SKM-1 (cell line): ENCODE data around the gene TACC2.
"Not testable (repeated sequence)": the region's sequence is repeated elsewhere in the genome, so short reads cannot be mapped to it uniquely, and the experiment has no call there.

Experiments
- DNase-seq: peaks from one replicate; lab custom pipeline; 2025; ENCODE audit not compliant: unreplicated experiment; lab: John Stamatoyannopoulos, UW

The TACC2 gene

DNA sequence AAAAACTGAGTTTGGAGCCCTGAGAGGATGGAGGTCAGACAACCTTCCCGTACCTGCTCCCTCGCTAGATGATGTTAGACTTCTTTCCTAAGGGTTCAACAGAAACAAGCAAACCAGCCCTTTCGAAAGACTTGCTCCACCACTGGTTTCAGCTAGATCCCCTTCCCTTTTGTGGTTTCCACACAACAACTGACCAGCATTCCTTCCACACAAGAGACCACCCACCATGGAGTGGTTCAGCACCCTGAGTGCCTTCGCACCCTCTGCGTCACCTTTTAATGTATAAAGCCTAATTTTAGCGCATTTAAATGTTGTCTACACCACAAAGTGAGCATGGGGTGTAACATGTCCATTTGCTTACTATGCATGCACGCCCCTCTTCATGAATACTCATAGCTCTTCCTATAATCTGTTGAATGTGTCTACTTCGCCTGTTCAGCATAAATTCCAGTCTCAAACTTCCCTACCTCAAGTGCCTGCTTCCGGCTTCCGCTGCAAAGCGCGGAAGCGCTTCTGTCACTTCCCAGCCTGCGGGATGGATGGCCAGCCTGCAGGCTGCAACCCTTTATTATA is 69.0 kb downstream of the TACC2 start:
- DNase-seq = no peak

DNA sequence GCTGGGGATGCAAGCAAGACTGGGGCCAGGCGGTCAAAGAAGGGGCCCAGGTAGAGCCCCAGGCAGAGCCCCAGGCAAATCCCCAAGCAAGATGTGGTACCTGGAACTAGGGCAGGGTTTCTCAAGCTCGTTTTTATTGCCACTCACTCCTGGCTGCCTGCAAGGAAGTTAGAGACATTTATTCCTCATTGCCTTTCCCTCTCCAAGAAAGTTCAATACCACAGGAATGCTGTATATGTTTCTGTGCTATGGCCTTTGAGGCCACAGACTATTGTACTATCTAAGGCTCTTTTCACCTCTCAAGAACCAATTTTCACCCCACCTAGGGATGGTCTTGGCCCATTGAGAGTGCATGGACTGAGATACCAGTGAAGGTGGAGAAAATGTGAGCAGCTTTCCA is 71.3 kb downstream of the TACC2 start:
- no peak for DNase-seq

DNA sequence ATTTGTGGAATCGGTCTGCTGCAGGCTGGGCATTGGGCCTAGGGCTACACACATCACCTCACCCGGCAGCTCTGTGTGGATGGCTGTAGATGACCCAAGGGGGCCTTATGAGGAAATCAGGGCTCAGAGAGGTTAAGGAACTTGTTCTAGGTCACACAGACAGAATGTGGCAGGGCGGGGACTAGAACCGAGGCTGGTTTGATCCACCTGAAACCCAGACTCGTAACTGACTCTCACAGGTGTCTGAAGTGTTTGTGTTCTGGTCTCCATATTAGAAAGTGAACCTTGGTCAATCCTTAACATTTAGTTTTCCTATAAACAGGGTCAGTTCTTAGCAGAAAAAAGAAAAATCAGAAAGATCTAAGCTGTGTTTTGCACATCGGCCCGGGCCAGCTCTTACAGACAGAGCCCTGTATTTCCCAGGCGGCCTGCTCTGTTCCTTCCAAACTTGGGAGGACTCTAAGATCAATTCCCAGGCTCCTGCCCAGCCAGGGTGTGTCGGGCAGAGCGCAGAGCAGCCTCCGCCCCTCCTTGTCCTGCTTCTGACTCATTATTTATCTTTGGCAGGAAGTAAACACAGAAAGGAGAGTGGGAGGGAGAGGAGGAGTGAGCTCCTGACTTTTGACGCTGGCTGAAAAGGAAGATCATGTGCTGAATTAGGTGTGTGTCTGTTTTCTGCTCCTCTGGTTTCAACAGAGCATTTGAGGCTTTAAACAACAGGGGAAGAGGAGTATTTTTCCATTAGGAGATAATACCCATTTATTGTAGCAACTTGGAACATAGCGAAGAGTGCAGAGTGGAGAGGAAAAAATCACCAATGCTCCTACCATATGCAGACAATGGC is 74.1 kb downstream of the TACC2 start:
- no peak for DNase-seq

DNA sequence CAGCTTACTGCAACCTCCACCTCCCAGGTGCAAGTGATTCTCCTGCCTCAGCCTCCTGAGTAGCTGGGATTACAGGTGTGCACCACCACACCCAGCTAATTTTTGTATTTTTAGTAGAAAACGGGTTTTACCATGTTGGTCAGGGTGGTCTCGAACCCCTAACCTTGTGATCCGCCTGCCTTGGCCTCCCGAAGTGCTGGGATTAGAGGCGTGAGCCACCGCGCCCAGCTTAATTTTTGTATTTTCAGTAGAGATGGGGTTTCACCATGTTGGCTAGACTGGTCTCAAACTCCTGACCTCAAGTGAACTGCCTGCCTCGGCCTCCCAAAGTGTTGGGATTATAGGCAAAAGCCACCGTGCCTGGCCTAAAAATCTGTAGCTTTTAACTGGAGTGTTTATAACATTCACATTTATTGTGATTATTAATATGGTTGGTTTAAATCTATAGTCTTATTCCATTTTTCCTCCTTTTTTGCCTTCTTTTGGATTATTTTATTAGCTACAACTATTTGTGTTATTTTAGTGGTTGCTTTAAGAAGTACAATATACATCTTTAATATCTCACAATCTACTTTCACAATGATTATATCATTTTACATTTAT is 77.5 kb downstream of the TACC2 start:
- not testable (repeated sequence) for DNase-seq

- no peak for DNase-seq
These were observed 79.9 kb downstream of the TACC2 start for GRCh38 chr10:122068844-122069243.

- DNase-seq = no peak
These were observed 83.5 kb downstream of the TACC2 start for GRCh38 chr10:122072491-122072890.

DNA sequence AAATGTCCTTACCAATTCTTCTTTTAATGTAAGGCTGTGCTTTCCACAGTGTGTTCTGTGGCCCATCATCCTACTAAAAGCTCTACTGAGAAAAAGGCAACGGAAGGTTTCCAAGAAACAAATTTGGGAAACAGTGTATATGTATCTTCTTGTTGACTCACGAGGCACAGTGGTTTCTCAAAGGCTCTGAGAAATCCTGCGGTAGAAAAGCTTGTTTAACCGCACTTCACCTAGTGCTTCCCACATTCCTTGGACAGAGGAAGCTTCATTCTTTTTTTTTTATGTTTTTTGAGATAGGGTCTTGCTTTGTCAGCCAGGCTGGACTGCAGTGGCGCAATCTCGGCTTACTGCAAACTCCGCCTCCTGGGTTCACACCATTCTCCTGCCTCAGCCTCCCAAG is 84.5 kb downstream of the TACC2 start:
- DNase-seq = no peak

GRCh38 chr10:122075171-122075570 is 86.2 kb downstream of the TACC2 start:
- no peak for DNase-seq

GRCh38 chr10:122075876-122076275 is 86.9 kb downstream of the TACC2 start:
- DNase-seq = not testable (repeated sequence)

DNA sequence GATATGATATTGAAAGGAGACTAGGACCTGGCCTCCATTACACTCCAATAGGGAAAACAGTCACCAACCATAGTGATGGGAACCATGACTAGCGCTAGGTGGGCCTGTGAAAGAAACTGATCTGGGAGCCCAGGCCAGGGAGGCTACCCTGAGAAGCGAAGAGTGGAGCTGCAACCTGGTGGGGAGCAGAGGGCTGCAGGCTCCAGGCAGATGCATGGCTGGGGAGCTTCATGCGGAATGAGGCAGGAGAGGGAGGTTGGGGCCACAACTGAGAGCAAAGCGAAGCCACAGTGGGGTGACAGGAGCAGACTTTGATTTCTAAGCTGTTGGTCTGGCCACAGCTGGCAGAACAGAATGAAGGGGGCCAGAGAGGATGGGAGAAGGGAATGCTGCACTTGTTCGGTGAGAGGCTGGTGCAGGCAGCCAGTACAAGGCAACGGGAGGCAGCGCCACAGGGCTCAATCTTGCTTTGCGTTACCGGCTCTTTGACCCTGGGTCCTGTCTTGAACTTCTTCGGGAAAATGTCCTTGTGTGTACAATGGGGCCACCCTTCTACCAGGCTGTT is 88.4 kb downstream of the TACC2 start:
- no peak for DNase-seq

GRCh38 chr10:122078326-122078725 is 89.4 kb downstream of the TACC2 start:
- no peak for DNase-seq

DNA sequence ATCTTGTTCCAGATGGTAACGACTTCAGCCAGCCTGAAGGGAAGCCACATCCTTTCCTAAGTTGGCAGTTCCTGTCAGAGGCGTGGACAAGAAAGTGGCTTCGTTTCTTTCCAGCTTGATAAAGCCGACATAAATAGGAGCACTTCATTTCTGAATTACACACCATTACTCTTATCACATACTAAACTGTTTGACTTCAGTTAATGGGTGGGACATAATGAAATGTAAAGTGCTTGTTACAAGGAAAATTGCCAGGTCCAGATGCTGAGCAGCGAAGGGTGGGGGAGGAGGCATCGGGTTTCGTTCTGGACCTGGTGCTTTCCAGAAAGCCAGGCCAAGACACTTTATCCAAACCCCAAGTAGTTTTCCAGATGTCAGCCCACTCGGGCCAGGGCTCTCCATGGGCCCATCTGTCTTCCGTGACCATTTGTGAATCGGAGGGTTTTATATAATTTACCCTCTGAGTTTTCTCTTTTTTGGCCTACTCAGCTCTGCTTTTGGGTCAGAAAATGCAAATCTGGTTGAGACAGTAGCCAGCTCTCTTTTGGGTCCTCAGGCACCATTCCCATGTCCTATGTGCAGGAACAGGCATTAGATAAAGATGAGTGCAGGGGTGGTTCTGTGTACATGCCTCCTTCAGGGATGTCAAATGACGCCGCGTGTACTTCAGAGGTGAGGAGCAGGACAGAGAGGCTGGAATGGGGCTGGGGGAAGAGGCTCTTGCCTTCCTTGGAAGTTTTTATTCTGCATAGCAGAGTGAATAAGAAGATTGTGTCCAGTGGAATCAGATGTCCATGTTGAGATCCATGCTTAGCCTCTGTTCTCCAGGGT is 90.2 kb downstream of the TACC2 start:
- no peak for DNase-seq

DNA sequence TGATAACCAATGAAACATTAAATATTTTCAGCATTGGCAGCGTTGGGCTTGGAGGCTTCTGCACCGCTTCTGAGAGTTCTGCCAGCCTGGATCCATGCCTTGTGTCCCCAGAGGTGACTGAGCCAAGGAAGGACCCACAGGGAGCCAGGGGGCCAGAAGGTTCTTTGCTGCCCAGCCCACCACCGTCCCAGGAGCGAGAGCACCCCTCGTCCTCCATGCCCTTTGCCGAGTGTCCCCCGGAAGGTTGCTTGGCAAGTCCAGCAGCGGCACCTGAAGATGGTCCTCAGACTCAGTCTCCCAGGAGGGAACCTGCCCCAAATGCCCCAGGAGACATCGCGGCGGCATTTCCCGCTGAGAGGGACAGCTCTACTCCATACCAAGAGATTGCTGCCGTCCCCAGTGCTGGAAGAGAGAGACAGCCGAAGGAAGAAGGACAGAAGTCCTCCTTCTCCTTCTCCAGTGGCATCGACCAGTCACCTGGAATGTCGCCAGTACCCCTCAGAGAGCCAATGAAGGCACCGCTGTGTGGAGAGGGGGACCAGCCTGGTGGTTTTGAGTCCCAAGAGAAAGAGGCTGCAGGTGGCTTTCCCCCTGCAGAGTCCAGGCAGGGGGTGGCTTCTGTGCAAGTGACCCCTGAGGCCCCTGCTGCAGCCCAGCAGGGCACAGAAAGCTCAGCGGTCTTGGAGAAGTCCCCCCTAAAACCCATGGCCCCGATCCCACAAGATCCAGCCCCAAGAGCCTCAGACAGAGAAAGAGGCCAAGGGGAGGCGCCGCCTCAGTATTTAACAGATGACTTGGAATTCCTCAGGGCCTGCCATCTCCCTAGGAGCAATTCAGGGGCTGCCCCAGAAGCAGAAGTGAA is 93.9 kb downstream of the TACC2 start:
- no peak for DNase-seq

GRCh38 chr10:122083478-122084025 is 94.6 kb downstream of the TACC2 start:
- no peak for DNase-seq

- DNase-seq = no peak
These were observed 95.5 kb downstream of the TACC2 start for GRCh38 chr10:122084286-122085041.

DNA sequence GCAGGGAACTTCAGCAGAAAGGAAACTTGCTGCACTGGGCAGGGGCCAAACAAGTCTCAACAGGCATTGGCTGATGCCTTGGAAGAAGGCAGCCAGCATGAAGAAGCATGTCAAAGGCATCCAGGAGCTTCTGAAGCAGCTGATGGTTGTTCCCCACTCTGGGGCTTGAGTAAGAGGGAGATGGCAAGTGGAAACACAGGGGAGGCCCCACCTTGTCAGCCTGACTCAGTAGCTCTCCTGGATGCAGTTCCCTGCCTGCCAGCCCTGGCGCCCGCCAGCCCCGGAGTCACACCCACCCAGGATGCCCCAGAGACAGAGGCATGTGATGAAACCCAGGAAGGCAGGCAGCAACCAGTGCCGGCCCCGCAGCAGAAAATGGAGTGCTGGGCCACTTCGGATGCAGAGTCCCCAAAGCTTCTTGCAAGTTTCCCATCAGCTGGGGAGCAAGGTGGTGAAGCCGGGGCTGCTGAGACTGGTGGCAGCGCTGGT is 96.5 kb downstream of the TACC2 start:
- DNase-seq = no peak

DNA sequence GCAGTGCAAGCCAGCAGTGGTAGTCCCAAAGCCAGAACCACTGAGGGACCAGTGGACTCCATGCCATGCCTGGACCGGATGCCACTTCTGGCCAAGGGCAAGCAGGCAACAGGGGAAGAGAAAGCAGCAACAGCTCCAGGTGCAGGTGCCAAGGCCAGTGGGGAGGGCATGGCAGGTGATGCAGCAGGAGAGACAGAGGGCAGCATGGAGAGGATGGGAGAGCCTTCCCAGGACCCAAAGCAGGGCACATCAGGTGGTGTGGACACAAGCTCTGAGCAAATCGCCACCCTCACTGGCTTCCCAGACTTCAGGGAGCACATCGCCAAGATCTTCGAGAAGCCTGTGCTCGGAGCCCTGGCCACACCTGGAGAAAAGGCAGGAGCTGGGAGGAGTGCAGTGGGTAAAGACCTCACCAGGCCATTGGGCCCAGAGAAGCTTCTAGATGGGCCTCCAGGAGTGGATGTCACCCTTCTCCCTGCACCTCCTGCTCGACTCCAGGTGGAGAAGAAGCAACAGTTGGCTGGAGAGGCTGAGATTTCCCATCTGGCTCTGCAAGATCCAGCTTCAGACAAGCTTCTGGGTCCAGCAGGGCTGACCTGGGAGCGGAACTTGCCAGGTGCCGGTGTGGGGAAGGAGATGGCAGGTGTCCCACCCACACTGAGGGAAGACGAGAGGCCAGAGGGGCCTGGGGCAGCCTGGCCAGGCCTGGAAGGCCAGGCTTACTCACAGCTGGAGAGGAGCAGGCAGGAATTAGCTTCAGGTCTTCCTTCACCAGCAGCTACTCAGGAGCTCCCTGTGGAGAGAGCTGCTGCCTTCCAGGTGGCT is 97.7 kb downstream of the TACC2 start:
- DNase-seq = no peak

GRCh38 chr10:122087436-122087835 is 98.5 kb downstream of the TACC2 start:
- DNase-seq = no peak
